HEK293T (cell line): ENCODE results near the gene TRPM3.

Experiments used
- CTCF ChIA-PET: fragments of 350-600 bp; formaldehyde crosslinking; extraction: SDS; loops from one replicate; lab custom pipeline; 2021; ENCODE audit warnings: antibody characterized with exemption, inconsistent platforms; lab: Yijun Ruan, JAX
- POLR2A ChIA-PET: fragments of 350-600 bp; formaldehyde crosslinking; extraction: SDS; loops from one replicate; lab custom pipeline; 2020; ENCODE audit warnings: antibody characterized with exemption, inconsistent platforms; lab: Yijun Ruan, JAX
- DNase-seq: peaks from one replicate; pipeline ENCODE4 v3.0.0; 2012; ENCODE audit warnings: mixed read lengths; ENCODE audit errors: extremely low spot score
- ARNT ChIP-seq: fragments of 450-650 bp; IDR thresholded peaks from 2 replicates; pipeline ENCODE4 v1.6.1; 2017; ENCODE audit warnings: mild to moderate bottlenecking
- BHLHE40 ChIP-seq: fragments of 450-650 bp; IDR thresholded peaks from 2 replicates; pipeline ENCODE4 v1.6.1; 2016; ENCODE audit warnings: mild to moderate bottlenecking, moderate library complexity, borderline replicate concordance
- CTBP1 ChIP-seq: fragments of 450-650 bp; IDR thresholded peaks from 2 replicates; pipeline ENCODE4 v1.6.1; 2016; ENCODE audit warnings: borderline replicate concordance
- ELF4 ChIP-seq: fragments of 450-650 bp; IDR thresholded peaks from 2 replicates; pipeline ENCODE4 v1.6.1; 2017; ENCODE audit warnings: antibody characterized with exemption
- FOXK2 ChIP-seq: fragments of 450-650 bp; IDR thresholded peaks from 2 replicates; pipeline ENCODE4 v1.6.1; 2016; ENCODE audit warnings: mild to moderate bottlenecking
- FOXM1 ChIP-seq: fragments of 450-650 bp; IDR thresholded peaks from 2 replicates; pipeline ENCODE4 v1.6.1; 2017; ENCODE audit warnings: mild to moderate bottlenecking, borderline replicate concordance
- HDGF ChIP-seq: fragments of 450-650 bp; IDR thresholded peaks from 2 replicates; pipeline ENCODE4 v1.6.1; 2017; ENCODE audit warnings: antibody characterized with exemption, borderline replicate concordance
- L3MBTL2 ChIP-seq: fragments of 450-650 bp; conservative IDR thresholded peaks from 2 replicates; pipeline ENCODE4 v1.6.1; 2016; ENCODE audit warnings: mild to moderate bottlenecking
- LEF1 ChIP-seq: fragments of 450-650 bp; IDR thresholded peaks from 2 replicates; pipeline ENCODE4 v1.6.1; 2017; ENCODE audit warnings: mild to moderate bottlenecking, borderline replicate concordance
- NFRKB ChIP-seq: fragments of 450-650 bp; IDR thresholded peaks from 2 replicates; pipeline ENCODE4 v1.6.1; 2016; ENCODE audit warnings: mild to moderate bottlenecking, moderate library complexity
- PKNOX1 ChIP-seq: fragments of 450-650 bp; IDR thresholded peaks from 2 replicates; pipeline ENCODE4 v1.6.1; 2016
- SP1 ChIP-seq: fragments of 450-650 bp; IDR thresholded peaks from 2 replicates; pipeline ENCODE4 v1.6.1; 2017
- SUZ12 ChIP-seq: fragments of 450-650 bp; IDR thresholded peaks from 2 replicates; pipeline ENCODE4 v1.6.1; 2016; ENCODE audit warnings: mild to moderate bottlenecking
- TARDBP ChIP-seq: fragments of 450-650 bp; IDR thresholded peaks from 2 replicates; pipeline ENCODE4 v1.6.1; 2016
- ZNF384 ChIP-seq: fragments of 450-650 bp; IDR thresholded peaks from 2 replicates; pipeline ENCODE4 v1.6.1; 2016

TRPM3 gene

GRCh38 chr9:70840266-70840665, 281.2 kb downstream of the TRPM3 start:
- ChIA-PET POLR2A (no interaction called here), CTCF (no interaction called here)
- DNase-seq, result no peak
- TF ChIP-seq FOXM1, result no peak
- no peak for TF ChIP-seq NFRKB
- TF ChIP-seq SUZ12, result no peak

- no peak for TF ChIP-seq LEF1
- no peak for TF ChIP-seq PKNOX1
- no peak for TF ChIP-seq BHLHE40
- TF ChIP-seq TARDBP, result no peak
- no peak for TF ChIP-seq SP1
- TF ChIP-seq ARNT, result no peak
- no peak for DNase-seq
- CTCF ChIA-PET, result no interaction called here
- POLR2A ChIA-PET, result no interaction called here
These were observed 286.1 kb downstream of the TRPM3 start for GRCh38 chr9:70835323-70835722.

GRCh38 chr9:70832492-70832891, 288.9 kb downstream of the TRPM3 start:
- TF ChIP-seq CTBP1 (no peak), BHLHE40 (no peak), TARDBP (no peak), PKNOX1 (no peak), NFRKB (no peak), SUZ12 (no peak), HDGF (no peak)
- POLR2A ChIA-PET, result no interaction called here
- CTCF ChIA-PET, result no interaction called here

GRCh38 chr9:70830618-70831017, 290.8 kb downstream of the TRPM3 start:
- CTCF ChIA-PET, result no interaction called here
- DNase-seq, result no peak
- POLR2A ChIA-PET, result no interaction called here
- no peak for TF ChIP-seq FOXM1
- TF ChIP-seq PKNOX1, result no peak
- TF ChIP-seq SUZ12, result no peak
- TF ChIP-seq ELF4, result no peak
- TF ChIP-seq SP1, result no peak
- TF ChIP-seq TARDBP, result no peak
- no peak for TF ChIP-seq HDGF
- TF ChIP-seq L3MBTL2, result no peak
- TF ChIP-seq ZNF384, result no peak
- TF ChIP-seq ARNT, result no peak
- no peak for TF ChIP-seq BHLHE40

More at GRCh38 chr9:70832492-70832891, 288.9 kb downstream of the TRPM3 start:
- no peak for DNase-seq

GRCh38 chr9:70829591-70830265, 291.7 kb downstream of the TRPM3 start:
- POLR2A ChIA-PET, result no interaction called here
- TF ChIP-seq TARDBP (no peak), SUZ12 (no peak), FOXK2 (no peak), BHLHE40 (no peak), CTBP1 (no peak), L3MBTL2 (no peak), FOXM1 (no peak), ELF4 (no peak), SP1 (no peak)
- DNase-seq, result no peak
- CTCF ChIA-PET, result interaction anchor here (0.6 kb wide), 1 partner anchor 76 kb away, joined by 3 read pairs; no protein-coding TSS in a partner anchor

- POLR2A ChIA-PET, result no interaction called here
These were observed 294.9 kb downstream of the TRPM3 start for GRCh38 chr9:70826562-70826961.

More at GRCh38 chr9:70826562-70826961, 294.9 kb downstream of the TRPM3 start:
- CTCF ChIA-PET, result no interaction called here
- TF ChIP-seq SUZ12 (no peak), NFRKB (no peak), TARDBP (no peak), ARNT (no peak), L3MBTL2 (no peak), PKNOX1 (no peak), FOXM1 (no peak), CTBP1 (no peak), ELF4 (no peak), SP1 (no peak)
- DNase-seq, result no peak
